Mucosa of gallbladder (tissue), 1 donor: Measurements from ENCODE around the gene C1R. TPM values are rescaled to one million over a fixed set of nuclear protein-coding genes. Genes with fewer than 3 reads are reported as not detected.
A peak's percentile ranks its signal among the peaks of the same experiment; 100 is the strongest.

ENCODE experiments used
- DNase-seq: peaks from one replicate; pipeline ENCODE4 v3.0.0-alpha.2; 2020; ENCODE audit warnings: low spot score
- total RNA-seq: library from RNA; stranded (reverse); gene quantifications from one replicate; pipeline ENCODE4 v1.2.1, GENCODE V29; 2021
- donor health status: DM: no; HTN: no; CAD: no.

Gene C1R
- total RNA-seq = 303 TPM

DNA sequence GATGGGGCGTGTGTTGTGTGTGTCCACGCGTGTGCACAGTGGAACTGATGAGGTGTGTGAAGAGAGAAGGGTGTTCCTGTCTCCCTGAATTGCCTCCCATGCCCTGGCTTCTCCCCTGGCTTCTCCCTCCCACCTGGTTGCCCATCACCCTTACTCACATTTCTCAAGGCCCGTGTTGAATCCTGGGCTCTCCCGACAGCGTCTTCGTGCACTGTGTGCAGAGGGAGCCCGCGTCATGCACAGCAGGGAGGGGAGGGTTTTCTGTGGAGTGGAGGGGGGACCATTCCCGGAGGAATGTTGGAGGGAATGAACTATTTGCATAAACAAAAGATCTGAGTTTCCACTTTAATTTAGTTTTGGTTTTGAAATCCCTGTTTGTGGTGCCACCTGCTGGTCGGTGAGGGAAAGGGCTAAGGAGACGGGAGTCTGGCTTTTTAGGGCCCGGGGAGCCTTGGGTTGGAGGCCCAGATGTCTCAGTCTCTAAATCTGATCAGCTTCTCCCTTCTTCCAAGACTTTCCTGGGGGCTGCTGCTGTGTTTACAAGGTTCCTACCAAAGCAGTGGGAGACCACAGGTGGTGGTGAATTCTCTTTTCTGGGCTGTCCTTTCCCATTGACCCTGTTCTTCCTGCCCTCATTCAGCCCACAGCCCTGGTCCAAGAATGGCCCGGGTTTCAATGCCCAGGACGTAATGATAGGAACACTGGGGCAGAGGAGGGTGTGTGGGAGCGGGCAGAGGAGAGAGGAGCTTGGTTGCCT, at the start of gene C1R:
TSS of gene C1R (minus strand) at position 217 of the 757 bp plus-strand sequence. CDS start at position 160, 57 bp downstream.
- peak; percentile 74 for DNase-seq

DNA sequence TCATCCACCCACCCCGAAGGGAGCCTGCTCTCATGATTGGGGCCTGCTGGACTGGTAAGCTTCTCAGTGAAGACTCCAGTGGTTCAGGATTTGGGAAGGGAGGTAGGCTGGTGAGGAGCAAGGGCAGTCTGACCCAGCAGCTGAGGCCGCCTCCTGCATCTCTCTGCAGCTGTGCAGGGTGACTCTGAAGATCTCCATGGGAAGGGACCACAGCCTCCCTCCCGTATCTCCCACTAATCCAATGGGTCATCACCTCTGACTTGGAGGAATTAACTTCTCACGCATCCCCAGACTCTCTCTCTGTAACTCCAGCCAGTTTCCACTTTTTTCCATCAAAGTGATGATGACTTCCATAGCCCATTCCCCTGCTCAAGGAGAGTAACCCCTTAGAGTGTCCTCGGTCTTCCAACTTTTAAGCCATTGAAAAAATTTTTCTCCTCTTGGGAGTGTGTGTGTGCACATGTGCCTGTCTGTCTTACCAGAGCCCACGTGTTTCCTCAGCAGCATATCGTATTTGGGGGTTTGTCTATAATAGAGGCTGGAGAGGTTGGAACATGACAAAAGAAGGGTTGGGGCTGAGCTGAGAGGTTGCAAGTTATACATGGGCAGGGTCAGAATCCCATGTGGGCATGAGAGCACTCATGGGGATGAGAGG, 49.2 kb upstream of the C1R start:
- no peak for DNase-seq

DNA sequence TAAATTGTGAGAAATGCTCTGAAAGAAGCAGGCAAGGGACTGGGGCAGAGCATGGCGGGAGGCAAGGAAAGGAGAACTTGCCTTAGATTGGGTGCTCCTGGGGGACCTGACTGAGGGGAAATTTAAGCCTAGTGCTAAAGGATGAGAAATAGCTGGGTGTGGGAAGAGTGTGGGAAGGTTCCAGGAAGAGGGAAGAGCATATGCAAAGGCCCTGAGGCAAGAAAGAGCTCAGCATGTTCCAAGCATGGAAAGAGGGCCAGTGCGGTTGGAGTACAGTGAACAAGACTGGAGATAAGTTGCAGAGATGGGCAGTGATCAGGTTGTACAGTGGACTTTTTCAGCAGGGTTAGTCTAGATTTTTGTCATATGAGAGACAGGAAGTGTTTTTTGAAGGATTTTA, 47.0 kb upstream of the C1R start:
- no peak for DNase-seq

DNA sequence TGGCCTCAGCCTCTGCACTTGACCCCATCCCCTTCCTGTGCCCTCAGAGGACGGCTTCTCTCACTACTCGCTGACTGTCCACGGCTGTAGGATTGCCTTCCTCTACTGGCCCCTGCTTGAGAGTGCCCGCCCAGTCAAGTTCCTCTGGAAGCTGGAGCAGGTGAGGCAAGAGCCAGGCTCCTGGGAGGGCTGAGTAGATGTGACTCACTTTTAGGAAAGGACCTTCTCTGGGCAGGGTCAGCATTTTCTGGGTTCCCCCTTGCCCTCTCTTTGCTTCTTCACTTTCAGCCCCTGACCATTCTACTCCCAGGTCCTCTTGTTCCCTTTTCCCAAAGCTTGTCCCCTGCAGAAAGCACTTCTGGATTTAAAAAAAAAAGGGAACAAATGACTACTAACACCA, 45.7 kb upstream of the C1R start:
- no peak for DNase-seq

DNA sequence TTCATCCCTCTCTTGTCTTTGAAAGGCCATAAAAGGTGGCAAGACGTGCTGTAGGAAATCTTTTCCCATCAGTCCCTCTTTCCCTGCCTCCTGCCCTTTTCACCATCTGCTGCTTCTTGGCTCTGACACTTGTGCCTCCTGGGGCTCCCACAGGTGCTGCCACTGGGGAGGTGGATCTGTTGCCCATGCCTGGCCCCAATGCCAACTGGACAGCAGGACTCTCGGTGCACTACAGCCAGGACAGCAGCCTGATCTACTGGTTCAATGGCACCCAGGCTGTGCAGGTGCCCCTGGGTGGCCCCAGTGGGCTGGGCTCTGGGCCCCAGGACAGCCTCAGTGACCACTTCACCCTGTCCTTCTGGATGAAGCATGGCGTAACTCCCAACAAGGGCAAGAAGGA, 44.4 kb upstream of the C1R start:
- no peak for DNase-seq

DNA sequence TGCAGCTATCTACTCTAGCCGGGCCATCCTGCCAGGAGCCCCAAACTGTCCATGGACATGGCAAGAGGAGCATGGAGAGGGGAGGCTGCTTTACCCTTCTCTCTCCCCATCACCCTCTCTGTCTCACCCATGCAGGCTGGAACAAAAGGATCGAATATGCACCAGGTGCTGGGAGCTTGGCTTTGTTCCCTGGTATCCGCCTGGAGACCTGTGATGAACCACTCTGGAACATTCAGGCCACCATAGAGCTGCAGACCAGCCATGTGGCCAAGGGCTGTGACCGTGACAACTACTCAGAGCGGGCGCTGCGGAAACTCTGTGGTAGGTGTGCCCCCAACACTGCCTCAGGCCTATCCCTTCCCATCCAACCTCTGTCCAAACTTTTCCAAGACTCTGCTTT, 43.8 kb upstream of the C1R start:
- no peak for DNase-seq

DNA sequence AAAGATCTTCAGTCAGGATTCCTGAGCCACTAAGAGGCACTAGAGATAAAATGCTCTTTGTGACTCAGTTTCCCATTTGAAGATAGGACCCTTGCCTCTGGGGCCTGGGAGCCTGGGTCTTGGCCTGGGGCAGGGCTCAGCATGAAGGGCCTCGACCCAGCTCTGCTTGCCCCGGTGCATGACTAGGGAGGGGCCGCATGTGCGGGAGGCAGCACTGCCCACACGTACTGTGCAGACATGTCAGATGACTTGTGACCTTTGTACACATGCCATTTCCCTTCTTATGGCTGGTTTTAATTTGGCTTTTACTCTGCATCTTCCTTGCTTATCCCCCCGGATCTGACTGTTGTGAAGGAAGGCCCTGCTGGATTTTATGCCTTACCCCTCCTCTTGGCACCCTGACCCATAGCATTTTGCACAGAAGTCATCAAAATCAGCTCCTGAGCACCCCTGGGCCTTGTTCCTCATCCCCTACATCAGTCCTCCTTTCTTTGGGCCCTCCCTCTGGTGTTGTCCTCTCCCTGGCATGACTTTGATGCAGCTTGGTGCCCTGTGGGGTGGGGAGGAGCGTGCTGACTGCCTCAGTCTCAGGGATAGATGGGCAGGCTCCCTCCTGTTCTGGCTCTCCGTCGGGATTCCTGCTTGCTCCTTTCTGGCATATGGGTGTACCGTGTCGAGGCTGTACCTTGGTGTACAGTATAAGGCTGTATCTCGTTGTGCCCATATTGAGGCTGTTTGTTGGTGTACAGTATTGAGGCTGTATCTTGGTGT, 42.3 kb upstream of the C1R start:
- DNase-seq = no peak

DNA sequence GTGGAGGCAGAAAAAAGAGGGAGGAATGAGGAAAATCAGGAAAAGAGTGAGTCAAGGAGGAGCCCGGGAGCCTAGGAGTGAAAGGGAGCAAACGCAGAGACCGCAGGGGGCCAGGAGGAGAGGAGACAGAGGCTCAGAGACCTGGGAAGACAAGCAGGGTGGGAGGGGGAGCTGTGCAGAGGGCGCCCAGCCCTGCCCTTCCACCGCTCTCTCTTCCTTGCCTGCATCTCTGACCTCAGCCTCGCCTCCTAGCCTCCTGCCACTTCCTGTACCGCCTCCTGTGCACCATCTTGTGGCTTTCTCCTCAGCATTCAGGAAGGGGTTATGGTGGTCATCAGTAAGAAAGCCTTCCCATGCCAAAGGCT, 39.2 kb upstream of the C1R start:
- DNase-seq = no peak

DNA sequence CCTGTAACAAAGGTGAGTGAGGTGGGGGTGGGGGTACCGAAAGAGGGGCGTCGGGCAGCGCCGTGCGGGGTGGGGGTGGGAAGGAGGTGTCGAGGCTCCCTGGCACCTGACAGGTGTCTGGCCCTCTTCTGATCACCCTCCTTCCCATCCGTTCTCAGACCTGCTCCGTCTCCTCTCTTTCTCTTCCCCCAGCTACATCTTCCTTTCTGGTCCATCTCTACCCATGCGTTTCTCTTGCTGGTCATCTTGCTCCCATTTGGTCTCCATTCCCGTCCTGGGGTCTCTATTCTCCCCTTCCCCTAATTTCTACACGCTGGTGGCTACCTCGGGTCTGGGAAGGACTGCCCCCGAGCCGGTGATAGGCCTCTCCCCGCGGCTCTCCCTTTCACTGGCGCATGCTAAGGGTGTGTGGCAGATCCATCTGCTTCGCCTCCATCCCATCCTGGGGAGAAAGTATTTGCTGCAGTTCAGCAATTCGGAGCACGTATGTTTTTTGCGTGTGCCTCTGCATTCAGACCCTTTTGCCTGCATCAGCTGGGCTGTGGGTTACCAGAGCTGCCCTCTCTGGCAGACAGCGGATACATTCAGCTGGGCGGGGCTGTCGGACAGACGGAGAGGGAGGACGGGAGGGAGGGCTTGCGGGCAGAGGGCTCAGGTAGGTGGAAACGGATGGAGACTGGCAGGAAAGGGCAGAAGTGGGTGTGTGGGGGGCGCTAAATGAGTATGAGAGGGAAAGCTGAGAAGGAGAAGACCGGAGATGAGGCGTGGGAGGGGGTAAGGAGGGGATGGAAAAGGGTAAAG, 38.7 kb upstream of the C1R start:
- peak; percentile 51 for DNase-seq

DNA sequence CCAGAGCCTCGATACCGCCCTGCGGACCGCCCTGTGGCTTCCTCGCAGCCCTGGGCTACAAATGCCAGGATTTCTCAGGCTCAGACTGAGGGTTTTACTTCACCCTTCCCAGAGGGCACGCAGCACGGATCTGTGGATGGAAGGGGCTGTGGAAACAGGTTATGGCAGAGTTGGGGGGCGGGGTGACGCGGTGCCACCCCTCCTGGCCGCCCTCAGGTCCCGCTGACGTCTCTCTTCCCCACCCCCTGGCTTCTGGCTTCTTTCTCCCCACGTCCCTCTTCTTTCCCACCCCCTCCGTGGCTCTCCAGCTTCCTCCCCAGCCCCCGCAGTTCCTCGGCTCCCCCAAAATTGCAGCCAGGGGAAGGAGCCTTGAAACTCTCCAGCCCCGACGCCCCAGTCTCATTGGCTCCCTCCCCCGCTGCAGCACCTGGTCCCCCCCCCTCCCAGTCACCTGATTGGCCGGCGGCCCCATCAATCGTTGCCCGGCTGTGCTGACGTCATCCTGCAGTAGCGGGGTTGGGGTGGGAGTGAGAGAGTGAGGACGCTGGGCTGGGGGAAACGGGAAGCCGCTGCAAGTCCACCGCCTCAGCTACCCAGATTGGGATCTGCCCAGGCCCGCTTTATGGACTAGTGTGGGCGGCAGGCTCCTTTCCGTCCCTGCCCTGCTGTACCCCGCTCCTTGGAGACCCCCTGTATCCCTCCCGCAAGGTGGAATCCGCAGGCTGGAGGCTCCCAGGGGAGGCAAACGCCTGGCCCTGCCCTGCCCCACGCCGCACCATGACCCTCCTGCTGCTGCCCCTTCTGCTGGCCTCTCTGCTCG, 37.8 kb upstream of the C1R start, which contains the start of gene CLSTN3:
TSS of gene CLSTN3 (plus strand) at position 500 of the 820 bp plus-strand sequence. CDS start at position 778, 278 bp downstream.
- DNase-seq = peak; percentile 80

DNA sequence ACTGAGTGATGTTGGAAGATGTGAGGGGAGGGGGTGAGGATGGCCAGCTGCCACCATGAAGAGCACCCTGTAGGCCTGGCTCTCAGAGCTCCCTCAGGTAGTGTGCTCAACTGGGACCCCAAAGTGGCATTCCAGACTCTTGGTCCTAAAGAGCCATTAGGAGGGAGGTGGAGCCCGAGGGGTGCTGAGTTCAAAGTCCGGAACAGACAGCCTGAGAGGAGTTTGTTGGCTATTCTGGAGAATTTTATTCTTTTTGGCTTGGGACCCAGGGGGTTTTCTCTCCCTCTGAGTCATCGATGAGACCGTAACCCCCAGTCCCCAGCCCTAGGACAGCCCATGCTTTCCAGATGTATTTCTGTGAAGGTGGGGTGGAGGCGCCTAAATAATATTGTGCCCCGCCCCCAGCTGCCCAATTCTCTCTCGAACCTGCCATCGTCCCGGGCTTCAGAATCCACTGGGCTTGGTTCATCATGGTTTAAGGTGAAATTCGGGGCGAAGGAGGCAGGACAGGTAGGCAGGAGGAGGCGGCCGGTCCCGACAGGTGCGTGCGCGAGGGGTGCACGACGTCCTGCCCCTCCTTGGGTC, 37.1 kb upstream of the C1R start:
- DNase-seq = no peak

DNA sequence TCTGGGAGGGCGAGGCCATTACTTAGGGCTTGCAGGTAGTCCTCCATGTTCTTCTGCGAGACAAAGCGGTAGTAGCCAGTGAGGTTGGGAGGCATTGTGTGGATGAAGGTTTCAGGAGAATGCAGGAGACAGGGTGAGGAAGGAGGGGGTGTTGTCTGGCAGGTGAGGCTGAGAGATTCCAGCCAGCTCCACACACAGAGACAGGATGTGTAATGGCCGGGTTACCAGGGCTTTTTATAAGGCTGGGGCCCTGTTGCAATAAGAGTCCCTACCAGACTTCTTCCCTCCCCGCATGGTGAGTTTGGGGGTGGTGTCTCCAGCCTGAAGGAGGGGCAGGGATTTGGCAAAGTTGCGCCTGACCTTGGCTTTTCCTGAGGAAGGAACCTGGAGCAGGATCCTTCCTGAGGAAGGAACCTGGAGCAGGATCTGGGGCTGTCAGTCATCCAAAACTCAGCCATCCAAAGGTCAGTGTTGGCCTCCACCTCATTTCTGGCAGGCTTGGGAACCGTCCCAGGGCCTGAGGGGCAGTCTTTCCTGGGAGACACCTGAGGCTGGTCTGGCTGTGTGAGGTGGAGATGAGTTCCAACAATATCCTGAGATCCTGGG, 36.5 kb upstream of the C1R start, which contains the start of gene RBP5:
TSS of gene RBP5 (minus strand) at position 209 of the 606 bp plus-strand sequence. CDS start at position 95, 114 bp downstream.
- DNase-seq = no peak

DNA sequence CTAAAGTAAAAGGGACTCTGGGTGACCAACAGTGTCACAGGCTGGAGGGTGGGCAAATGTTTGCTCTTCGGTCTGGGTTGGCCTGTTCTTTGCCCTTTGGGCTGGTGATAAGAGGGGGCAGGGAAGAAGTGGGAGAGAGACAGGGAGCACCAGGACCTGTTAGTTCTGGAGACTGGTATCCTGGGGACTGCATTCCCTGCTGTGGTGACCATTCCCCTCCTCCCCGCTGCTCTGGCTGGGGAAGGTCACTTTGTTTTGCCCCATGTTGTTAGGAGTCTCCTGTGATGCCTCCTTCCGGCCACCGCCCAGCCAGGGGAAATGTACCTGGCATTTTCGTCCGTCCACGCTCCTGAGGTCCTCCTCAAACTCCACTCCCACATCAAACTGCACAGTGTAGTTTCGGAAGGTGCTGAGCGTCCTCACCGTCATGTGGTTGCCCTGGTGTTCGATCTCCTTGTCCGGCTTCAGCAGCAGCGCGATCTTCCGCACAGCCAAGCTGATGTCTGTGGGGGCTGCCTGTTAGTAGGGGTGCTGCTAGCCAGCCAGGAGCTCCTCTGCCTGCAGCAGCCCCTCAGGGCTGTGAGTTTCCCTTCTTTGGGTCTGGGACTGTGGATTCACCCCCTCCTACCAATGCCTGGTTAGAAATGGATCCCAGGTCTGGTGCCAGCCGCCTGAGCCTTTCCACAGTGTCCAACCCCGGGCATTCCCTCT, 35.8 kb upstream of the C1R start:
- no peak for DNase-seq

DNA sequence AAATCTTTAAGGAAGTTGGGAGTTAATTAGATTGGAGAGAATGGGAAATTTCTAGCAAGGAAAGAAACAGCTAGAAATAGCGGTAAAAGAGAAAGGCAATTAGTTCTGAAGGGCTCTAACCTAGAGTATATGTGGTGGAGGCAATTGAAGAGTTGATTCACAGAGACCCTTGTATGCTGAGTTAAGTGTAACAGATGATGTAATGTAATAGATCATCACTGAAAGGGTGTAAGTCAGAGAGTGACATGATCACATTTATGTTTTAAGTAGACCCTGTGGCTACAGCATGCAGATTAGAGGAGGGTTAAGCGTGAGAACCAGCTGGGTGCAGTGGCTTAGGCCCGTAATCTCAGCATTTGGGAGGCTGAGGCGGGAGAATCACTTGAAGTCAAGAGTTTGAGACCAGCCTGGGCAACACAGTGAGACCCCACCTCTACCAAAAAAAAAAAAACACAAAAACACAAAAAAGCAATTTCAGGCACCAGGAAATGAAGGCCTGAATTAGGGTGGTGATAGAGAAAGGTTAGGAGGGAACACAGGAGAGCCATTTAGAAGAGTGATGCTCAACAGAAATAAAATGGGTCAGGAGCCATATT, 33.5 kb upstream of the C1R start:
- no peak for DNase-seq

DNA sequence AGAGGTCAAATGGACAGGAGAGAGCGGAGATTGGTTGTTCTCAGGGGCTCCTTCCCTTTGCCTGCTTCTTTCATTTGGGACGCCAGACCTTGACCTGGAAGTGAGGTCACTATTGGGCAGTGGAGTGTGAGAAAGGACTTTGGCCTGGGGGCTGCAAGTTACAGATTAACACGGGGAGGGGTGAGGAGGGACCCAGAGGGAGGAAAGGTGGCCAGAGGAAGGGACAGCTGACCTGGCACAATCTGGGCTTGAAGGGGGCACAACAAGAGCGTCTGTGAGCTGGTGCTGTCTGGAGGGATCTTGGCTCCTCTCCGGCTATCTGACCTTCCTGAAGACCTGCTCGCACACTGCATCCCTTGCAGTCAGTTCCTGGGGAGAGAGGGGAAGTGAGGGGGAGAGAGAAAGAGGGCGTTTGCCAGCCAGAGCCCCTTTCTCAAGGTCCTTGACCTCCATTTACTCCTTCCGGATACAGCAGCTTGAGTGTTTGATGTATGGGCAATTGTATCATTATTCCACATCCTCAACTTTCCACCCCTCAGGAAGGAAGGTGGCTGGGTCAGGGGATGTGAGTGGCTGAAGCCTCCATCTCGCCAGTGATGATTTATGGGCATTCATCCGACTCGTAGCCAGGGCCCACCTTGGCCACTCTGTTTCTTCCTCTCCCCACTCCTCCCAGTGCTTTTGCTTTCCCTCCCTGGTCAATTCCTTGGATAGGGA, 31.7 kb upstream of the C1R start:
- DNase-seq = no peak

DNA sequence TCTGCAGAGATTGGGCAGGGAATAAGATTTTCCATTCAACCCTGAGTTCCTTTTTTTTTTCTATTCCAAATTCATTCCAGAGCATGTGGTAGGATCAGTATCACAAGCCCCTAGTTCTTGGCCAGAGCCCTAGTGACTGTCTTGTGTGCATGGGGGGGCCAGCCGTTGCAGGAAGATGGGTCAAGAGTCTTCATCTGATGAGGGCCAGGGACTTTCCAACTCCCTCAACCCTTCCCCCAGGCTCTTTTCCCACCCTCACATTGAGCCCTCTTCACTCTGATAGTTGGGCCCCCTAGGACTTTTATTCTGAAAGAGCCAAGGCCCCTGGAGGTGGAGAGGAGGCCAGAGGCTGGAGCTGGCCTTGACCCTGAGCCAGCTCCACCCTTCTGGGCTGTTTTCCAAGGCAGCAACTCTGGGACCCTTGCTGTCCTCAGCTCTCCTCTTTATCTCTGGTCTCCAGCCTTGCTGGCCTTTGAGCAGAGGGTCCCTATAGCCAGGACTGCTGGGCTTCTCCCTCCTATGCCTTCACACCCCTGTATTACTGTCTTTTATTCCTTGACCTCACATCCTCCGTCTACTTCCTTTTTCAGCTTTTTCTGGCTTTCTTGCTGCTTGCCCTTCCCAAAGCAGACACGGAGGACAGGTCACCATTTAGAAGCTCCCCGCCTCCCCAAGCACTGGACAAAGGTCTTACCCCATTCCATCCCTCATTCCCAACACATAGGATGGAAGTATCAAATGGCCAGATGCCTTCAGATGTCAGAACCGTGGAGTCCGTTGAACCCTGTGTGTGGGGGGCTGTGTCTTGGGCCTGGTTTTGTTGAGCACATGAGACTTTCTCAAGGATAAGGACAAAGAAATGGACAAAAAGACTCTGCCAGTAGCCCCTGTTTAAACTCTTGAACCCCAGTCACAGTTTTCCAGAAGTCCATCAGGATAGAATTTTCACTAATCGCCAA, 30.8 kb upstream of the C1R start:
- DNase-seq = no peak

DNA sequence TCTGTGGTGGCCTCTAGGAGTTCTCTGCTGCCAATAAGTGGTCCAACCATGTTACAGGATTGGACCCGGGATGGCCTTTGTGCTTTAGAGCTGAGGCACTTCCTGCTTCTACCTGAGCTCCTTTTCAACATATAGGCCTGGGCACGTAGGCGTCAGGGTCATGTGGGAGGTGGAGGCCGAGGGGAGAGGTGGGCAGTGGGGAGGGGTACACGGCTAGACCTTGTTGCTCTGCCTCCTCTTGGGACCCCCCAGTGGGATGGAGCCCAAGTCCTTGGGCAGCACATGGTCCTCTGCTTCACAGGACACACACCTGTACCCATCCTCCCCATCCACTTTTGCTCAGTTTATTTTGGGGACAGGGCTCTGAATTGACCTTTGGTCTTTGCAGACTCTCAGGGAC, 29.1 kb upstream of the C1R start:
- no peak for DNase-seq
